ENCODE results near the gene DNALI1. TPM values are rescaled to one million over a fixed set of nuclear protein-coding genes. Genes with fewer than 3 reads are reported as not detected.

DNALI1 gene
- total and polyA plus RNA-seq, 10 of the 15 experiments (the other 5 are each of a cell fraction or from before 2014, with no cell fraction given): 0.03 to 0.13 (median 0.05) TPM; not detected in 7

- TF ChIP-seq ATF2 (IDR thresholded peaks at IDR 0.05; ENCODE audit: low read length) (no peak), TBL1XR1 (IDR thresholded peaks at IDR 0.05; ENCODE audit: low read depth, low read length) (no peak), BRCA1 (IDR thresholded peaks at IDR 0.05; ENCODE audit: low read depth, low read length) (no peak), SMARCA5 (IDR thresholded peaks at IDR 0.05) (no peak), PKNOX1 (IDR thresholded peaks at IDR 0.05) (no peak), RBBP5 (conservative IDR thresholded peaks at IDR 0.05) (no peak)
Observed at GRCh38 chr1:37556712-37557196, at the start of gene DNALI1 (continued).

- H3K4me1 ChIP-seq (ENCODE audit: control insufficient read depth, insufficient read depth, low read length): peaks cover 22% of the 10 kb centered on the region
- H3K79me2 ChIP-seq (ENCODE audit: control insufficient read depth, insufficient read depth, low read length): peaks cover 15% of the 10 kb centered on the region
- H3K9me3 ChIP-seq (replicated peaks; ENCODE audit: control insufficient read depth, insufficient read depth, low read length): no peaks in the 10 kb centered on the region
- intact Hi-C loops (cut with micrococcal nuclease; ENCODE audit: unreplicated experiment) (no loop called here), in situ Hi-C loops (cut with MboI) (no loop called here)
- no peaks in the 10 kb centered on the region for H3K27me3 ChIP-seq (replicated peaks in 1 of 2; ENCODE audit: control insufficient read depth in 2 of 2, insufficient read depth in 2 of 2, low read length in 1 of 2)
- 86% methylated on average over 4 of the region's 4 CpGs for WGBS (ENCODE audit: insufficient coverage, insufficient replicate concordance, low lambda C conversion rate, missing lambda C conversion rate)
- POLR2A ChIA-PET: interaction anchor here (0.7 to 1.4 kb wide), 4 partner anchors 31 to 1348 kb away, joined by 3 to 8 read pairs (median 4); partner anchors contain the start of genes C1orf122 and YRDC
- H3K36me3 ChIP-seq (ENCODE audit: control insufficient read depth in 2 of 2, insufficient read depth in 2 of 2, low read length in 1 of 2): peaks cover 0 to 16% of the 10 kb centered on the region in 2 experiments; a peak in 2 of 4 replicates
- H3K27ac ChIP-seq (ENCODE audit: control insufficient read depth, insufficient read depth): no peak overlapping the region
- FAIRE-seq (no peak), DNase-seq (ENCODE audit: low read depth, low spot score) (no peak), ATAC-seq (peak; percentile 50)
- H3K9ac ChIP-seq (ENCODE audit: control insufficient read depth, insufficient read depth, low read length): no peak overlapping the region
- H4K20me1 ChIP-seq (ENCODE audit: control insufficient read depth, insufficient read depth): no peaks in the 10 kb centered on the region
- H3K4me3 ChIP-seq: no peak overlapping the region
- CTCF ChIA-PET: interaction anchor here (0.6 to 1.5 kb wide), 11 partner anchors 10 to 1523 kb away, joined by 3 to 13 read pairs (median 3); no protein-coding TSS in a partner anchor
- H3K4me2 ChIP-seq (ENCODE audit: control insufficient read depth, insufficient read depth): 0 out of 2 replicates have a peak overlapping the region, but pooled peaks have one; percentile 17
- no peak overlapping the region for H2AFZ ChIP-seq (ENCODE audit: control insufficient read depth, low read depth, low read length)
- SMC1A ChIA-PET (ENCODE audit: uncharacterized antibody, unreplicated experiment): interaction anchor here (0.8 to 1.2 kb wide), 3 partner anchors 22 to 180 kb away, joined by 3 to 6 read pairs (median 3); no protein-coding TSS in a partner anchor
- BruUV-seq (replicated peaks): no TSS peak
- RAD21 ChIA-PET (ENCODE audit: unreplicated experiment): interaction anchor here (0.6 to 1.2 kb wide), 3 partner anchors 11 to 45 kb away, joined by 3 read pairs; partner anchors contain the start of gene SNIP1
- TF ChIP-seq ZBTB40 (IDR thresholded peaks at IDR 0.05; ENCODE audit: borderline replicate concordance) (no peak), MLLT1 (IDR thresholded peaks at IDR 0.05) (0 out of 2 replicates have a peak, but pooled peaks have one; percentile 29), SIX5 (IDR thresholded peaks at IDR 0.05; ENCODE audit: low read depth, low read length, severe bottlenecking) (no peak), NR2C1 (IDR thresholded peaks at IDR 0.05) (no peak), ZZZ3 (IDR thresholded peaks at IDR 0.05; ENCODE audit: control insufficient read depth, insufficient read length, low read depth) (no peak), ZSCAN29 (IDR thresholded peaks at IDR 0.05) (no peak), PAX5 (IDR thresholded peaks at IDR 0.05; ENCODE audit: borderline replicate concordance, low read depth, low read length) (no peak), IKZF1 (conservative IDR thresholded peaks at IDR 0.05) (no peak)
Observed at GRCh38 chr1:37509181-37509580, 47.6 kb upstream of the DNALI1 start.
